Mesenteric fat pad (tissue), 1 donor: ENCODE results near the gene VEGFA. TPM values are rescaled to one million over a fixed set of nuclear protein-coding genes. Genes with fewer than 3 reads are reported as not detected.
A peak's percentile ranks its signal among the peaks of the same experiment; 100 is the strongest.

Experiments
- DNase-seq: peaks from one replicate; pipeline ENCODE4 v3.0.0-alpha.2; 2020; ENCODE audit warnings: low spot score
- total RNA-seq: library from RNA; stranded (reverse); fragmentation: NEBNext Ultra II Directional; extraction: Animal tissue kit (Norgen Biotek cat#: 25700); gene quantifications from one replicate; pipeline ENCODE4 v1.2.1, GENCODE V29; 2021
- donor health status: DM: yes; HTN: yes; CAD: no.

The VEGFA gene
- total RNA-seq, 1 donor from 2014 or later, result 498 TPM

DNA sequence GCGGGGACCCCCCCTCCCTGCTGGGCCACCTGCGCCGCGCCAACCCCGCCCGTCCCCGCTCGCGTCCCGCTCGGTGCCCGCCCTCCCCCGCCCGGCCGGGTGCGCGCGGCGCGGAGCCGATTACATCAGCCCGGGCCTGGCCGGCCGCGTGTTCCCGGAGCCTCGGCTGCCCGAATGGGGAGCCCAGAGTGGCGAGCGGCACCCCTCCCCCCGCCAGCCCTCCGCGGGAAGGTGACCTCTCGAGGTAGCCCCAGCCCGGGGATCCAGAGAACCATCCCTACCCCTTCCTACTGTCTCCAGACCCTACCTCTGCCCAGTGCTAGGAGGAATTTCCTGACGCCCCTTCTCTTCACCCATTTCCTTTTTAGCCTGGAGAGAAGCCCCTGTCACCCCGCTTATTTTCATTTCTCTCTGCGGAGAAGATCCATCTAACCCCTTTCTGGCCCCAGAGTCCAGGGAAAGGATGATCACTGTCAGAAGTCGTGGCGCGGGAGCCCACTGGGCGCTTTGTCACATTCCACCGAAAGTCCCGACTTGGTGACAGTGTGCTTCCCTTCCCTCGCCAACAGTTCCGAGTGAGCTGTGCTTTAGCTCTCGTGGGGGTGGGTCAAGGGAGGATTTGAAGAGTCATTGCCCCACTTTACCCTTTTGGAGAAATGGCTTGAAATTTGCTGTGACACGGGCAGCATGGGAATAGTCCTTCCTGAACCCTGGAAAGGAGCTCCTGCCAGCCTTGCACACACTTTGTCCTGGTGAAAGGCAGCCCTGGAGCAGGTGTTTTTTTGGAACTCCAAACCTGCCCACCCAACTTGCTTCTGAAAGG lies 2.1 kb downstream of the VEGFA start:
- peak; percentile 95 for DNase-seq

DNA sequence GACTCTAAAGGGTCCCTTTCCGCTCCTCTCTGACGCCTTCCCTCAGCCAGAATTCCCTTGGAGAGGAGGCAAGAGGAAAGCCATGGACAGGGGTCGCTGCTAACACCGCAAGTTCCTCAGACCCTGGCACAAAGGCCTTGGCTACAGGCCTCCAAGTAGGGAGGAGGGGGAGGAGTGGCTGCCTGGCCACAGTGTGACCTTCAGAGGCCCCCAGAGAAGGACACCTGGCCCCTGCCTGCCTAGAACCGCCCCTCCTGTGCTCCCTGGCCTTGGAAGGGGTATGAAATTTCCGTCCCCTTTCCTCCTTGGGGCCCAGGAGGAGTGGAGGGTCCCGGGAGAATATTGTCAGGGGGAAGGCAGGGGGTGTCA lies 2.7 kb downstream of the VEGFA start:
- no peak for DNase-seq

DNA sequence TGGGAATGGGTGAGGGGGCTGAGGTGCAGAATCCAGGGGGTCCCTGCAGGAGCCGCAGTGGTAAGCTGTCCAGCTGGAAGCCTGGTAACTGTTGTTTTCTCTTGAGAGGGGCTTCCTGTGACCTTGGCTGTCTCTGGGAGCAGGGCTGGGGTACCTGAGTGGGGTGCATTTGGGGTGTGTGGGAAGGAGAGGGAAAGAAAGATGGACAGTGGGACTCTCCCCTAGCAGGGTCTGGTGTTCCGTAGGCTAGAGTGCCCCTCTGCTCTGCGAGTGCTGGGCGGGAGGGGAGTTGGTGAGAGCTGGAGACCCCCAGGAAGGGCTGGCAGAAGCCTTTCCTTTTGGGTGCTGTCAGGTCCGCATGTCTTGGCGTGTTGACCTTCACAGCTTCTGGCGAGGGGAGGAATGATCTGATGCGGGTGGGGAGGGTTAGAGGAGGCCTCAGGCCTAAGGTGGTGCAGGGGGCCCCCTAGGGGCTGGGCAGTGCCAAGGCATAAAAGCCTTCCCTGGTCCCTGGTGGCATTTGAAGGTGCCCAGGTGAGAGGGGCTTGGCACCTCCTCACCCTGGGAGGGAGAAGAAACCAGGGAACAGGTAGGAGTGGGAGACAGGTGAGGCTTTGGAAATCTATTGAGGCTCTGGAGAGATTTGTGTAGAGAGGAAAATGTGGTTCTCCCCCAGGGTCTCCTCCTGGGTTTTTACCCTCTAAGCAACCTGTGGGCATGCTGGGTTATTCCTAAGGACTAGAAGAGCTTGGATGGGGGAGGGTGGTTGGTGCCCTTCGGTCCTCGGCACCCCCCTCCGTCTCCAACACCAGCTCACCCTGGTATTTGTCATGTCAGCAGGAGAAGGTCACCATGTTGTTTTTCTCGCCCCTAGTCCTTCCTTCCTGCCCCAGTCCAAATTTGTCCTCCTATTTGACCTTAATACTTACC lies 3.3 kb downstream of the VEGFA start:
- no peak for DNase-seq

GRCh38 chr6:43773980-43774775 lies 4.2 kb downstream of the VEGFA start:
- no peak for DNase-seq

GRCh38 chr6:43774776-43775534 lies 4.9 kb downstream of the VEGFA start:
- DNase-seq, result no peak

DNA sequence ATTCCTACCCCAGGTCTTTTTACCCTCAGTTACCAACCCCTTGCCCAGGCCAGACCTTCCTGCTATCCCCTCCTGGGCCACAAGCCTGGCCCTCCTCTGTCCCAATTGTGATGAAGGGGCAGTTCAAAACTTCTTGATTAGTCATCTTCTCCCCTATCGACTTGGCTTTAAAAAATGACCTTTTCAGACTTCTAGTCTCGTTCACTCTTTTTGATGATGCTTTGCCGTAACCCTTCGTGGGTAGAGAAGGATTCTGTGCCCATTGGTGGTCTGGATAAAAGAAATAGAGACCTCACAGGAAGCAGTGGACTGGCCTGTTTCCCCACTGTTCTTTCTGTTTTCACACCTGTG lies 5.5 kb downstream of the VEGFA start:
- no peak for DNase-seq

DNA sequence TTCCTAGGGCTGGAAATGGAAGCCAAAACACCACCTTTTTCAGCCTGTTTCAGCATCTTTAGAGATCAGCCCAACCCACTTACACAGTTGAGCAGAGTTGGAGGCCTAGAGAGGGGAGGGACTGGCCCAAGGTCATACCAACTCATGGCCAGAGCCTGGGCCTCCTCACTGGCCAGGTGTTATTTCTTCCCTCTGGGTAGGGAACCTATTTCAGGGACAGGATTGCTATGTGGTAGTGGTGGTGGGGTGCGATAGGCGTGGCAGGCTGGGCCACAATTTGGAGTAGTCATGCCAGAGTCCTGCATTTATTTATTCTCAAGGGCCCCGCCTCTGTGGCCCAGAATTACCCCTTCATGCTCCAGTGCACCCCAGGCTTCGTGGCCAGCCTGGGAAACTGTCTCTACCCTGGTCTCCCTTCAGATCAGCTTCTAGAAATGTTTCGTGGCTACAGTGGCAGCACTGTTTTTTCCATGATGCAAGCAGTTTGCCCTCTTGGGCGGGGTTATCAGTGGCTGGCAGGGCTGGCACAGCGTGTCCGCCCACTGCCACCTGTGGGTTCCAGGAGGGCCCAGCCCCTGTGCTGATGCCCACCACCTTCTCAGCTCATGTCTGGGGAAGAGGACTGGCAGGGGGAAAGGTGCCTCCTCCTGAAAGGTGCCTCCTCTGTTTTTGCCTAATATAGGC lies 6.2 kb downstream of the VEGFA start:
- no peak for DNase-seq

GRCh38 chr6:43776799-43777776 lies 7.1 kb downstream of the VEGFA start:
- no peak for DNase-seq

DNA sequence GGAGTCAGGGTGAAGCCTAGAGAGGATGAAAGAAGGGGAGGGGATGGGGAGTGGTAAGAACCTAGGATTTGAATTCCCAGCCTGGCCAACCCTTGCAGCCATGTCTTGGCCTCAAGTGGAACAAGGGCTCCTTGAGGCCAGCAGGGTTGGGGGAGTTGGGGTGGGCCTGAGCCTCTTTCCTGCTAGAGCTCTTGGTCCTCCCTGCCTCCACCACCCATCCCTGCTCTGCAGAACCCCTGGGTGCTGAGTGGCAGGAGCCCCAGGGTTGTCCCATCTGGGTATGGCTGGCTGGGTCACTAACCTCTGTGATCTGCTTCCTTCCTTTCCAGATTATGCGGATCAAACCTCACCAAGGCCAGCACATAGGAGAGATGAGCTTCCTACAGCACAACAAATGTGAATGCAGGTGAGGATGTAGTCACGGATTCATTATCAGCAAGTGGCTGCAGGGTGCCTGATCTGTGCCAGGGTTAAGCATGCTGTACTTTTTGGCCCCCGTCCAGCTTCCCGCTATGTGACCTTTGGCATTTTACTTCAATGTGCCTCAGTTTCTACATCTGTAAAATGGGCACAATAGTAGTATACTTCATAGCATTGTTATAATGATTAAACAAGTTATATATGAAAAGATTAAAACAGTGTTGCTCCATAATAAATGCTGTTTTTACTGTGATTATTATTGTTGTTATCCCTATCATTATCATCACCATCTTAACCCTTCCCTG lies 8.3 kb downstream of the VEGFA start:
- DNase-seq, result no peak

DNA sequence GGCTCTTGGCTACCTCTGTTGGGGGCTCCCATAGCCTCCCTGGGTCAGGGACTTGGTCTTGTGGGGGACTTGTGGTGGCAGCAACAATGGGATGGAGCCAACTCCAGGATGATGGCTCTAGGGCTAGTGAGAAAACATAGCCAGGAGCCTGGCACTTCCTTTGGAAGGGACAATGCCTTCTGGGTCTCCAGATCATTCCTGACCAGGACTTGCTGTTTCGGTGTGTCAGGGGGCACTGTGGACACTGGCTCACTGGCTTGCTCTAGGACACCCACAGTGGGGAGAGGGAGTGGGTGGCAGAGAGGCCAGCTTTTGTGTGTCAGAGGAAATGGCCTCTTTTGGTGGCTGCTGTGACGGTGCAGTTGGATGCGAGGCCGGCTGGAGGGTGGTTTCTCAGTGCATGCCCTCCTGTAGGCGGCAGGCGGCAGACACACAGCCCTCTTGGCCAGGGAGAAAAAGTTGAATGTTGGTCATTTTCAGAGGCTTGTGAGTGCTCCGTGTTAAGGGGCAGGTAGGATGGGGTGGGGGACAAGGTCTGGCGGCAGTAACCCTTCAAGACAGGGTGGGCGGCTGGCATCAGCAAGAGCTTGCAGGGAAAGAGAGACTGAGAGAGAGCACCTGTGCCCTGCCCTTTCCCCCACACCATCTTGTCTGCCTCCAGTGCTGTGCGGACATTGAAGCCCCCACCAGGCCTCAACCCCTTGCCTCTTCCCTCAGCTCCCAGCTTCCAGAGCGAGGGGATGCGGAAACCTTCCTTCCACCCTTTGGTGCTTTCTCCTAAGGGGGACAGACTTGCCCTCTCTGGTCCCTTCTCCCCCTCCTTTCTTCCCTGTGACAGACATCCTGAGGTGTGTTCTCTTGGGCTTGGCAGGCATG lies 9.2 kb downstream of the VEGFA start:
- no peak for DNase-seq

DNA sequence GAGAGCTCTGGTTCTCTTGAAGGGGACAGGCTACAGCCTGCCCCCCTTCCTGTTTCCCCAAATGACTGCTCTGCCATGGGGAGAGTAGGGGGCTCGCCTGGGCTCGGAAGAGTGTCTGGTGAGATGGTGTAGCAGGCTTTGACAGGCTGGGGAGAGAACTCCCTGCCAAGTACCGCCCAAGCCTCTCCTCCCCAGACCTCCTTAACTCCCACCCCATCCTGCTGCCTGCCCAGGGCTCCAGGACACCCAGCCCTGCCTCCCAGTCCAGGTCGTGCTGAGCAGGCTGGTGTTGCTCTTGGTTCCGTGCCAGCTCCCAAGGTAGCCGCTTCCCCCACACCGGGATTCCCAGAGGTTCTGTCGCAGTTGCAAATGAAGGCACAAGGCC lies 9.8 kb downstream of the VEGFA start:
- no peak for DNase-seq

- DNase-seq, result no peak
These were observed 10.3 kb downstream of the VEGFA start for GRCh38 chr6:43780293-43780692.

- no peak for DNase-seq
These were observed 11.2 kb downstream of the VEGFA start for GRCh38 chr6:43780941-43781928.

GRCh38 chr6:43781941-43782704 lies 12.1 kb downstream of the VEGFA start:
- DNase-seq, result no peak

- DNase-seq, result no peak
These were observed 12.9 kb downstream of the VEGFA start for GRCh38 chr6:43782764-43783513.
